Activated T-cell treated with anti-CD3 and anti-CD28 coated beads, Interleukin-2, amount 50 U/mL, for 24 hours (primary cell): ENCODE measurements around the gene C12orf75.
"Not testable (repeated sequence)": the region's sequence is repeated elsewhere in the genome, so short reads cannot be mapped to it uniquely, and the experiment has no call there.

ENCODE experiments used
- DNase-seq: peaks from one replicate; pipeline ENCODE4 v3.0.0-alpha.2; 2020
- H3K27ac Mint-ChIP-seq: 2 replicates; pipeline ENCODE4 v1.8.0; 2020; ENCODE audit warnings: mild to moderate bottlenecking, mixed read lengths
- H3K27me3 Mint-ChIP-seq: 2 replicates; pipeline ENCODE4 v1.8.0; 2020; ENCODE audit warnings: mixed read lengths
- H3K36me3 Mint-ChIP-seq: 2 replicates; pipeline ENCODE4 v1.8.0; 2020; ENCODE audit warnings: low read depth, mixed read lengths
- H3K4me1 Mint-ChIP-seq: 2 replicates; pipeline ENCODE4 v1.8.0; 2020; ENCODE audit warnings: low read depth, mixed read lengths
- H3K4me3 Mint-ChIP-seq: 2 replicates; pipeline ENCODE4 v1.8.0; 2020; ENCODE audit warnings: mild to moderate bottlenecking, moderate library complexity, mixed read lengths
- H3K9me3 Mint-ChIP-seq: 2 replicates; pipeline ENCODE4 v1.8.0; 2020; ENCODE audit warnings: mixed read lengths

C12orf75 gene

GRCh38 chr12:105318651-105319483 lies 11.6 kb upstream of the C12orf75 start:
- peaks cover 4% of the 10 kb centered on the region for H3K9me3 Mint-ChIP-seq
- H3K4me1 Mint-ChIP-seq: peaks cover 15% of the 10 kb centered on the region
- H3K27me3 Mint-ChIP-seq: no peaks in the 10 kb centered on the region
- H3K4me3 Mint-ChIP-seq: no peak overlapping the region
- peaks cover 3% of the 10 kb centered on the region for H3K36me3 Mint-ChIP-seq
- H3K27ac Mint-ChIP-seq: no peak overlapping the region
- DNase-seq: no peak

- Mint-ChIP-seq H3K27ac (no peak overlapping the region), H3K9me3 (no peaks in the 10 kb centered on the region), H3K27me3 (no peaks in the 10 kb centered on the region), H3K4me3 (no peak overlapping the region), H3K36me3 (no peaks in the 10 kb centered on the region), H3K4me1 (peaks cover 14% of the 10 kb centered on the region)
- DNase-seq: no peak
These were observed 10.7 kb upstream of the C12orf75 start for GRCh38 chr12:105319691-105320209.

GRCh38 chr12:105321125-105321524 lies 9.4 kb upstream of the C12orf75 start:
- no peaks in the 10 kb centered on the region for H3K27me3 Mint-ChIP-seq
- H3K9me3 Mint-ChIP-seq: no peaks in the 10 kb centered on the region
- no peaks in the 10 kb centered on the region for H3K36me3 Mint-ChIP-seq
- peaks cover 5% of the 10 kb centered on the region for H3K4me1 Mint-ChIP-seq
- no peak overlapping the region for H3K4me3 Mint-ChIP-seq
- no peak for DNase-seq
- H3K27ac Mint-ChIP-seq: no peak overlapping the region

GRCh38 chr12:105322070-105322469 lies 8.4 kb upstream of the C12orf75 start:
- Mint-ChIP-seq H3K27me3 (no peaks in the 10 kb centered on the region), H3K9me3 (no peaks in the 10 kb centered on the region), H3K4me1 (peaks cover 12% of the 10 kb centered on the region), H3K27ac (no peak overlapping the region), H3K36me3 (no peaks in the 10 kb centered on the region), H3K4me3 (no peak overlapping the region)
- DNase-seq: no peak

GRCh38 chr12:105324704-105325103 lies 5.8 kb upstream of the C12orf75 start:
- no peak overlapping the region for H3K27ac Mint-ChIP-seq
- no peaks in the 10 kb centered on the region for H3K36me3 Mint-ChIP-seq
- no peaks in the 10 kb centered on the region for H3K9me3 Mint-ChIP-seq
- no peak overlapping the region for H3K4me3 Mint-ChIP-seq
- no peak for DNase-seq
- H3K27me3 Mint-ChIP-seq: no peaks in the 10 kb centered on the region
- H3K4me1 Mint-ChIP-seq: peaks cover 27% of the 10 kb centered on the region

- no peaks in the 10 kb centered on the region for H3K27me3 Mint-ChIP-seq
- H3K36me3 Mint-ChIP-seq: no peaks in the 10 kb centered on the region
- no peak overlapping the region for H3K27ac Mint-ChIP-seq
- no peak for DNase-seq
- H3K9me3 Mint-ChIP-seq: no peaks in the 10 kb centered on the region
- no peak overlapping the region for H3K4me3 Mint-ChIP-seq
- H3K4me1 Mint-ChIP-seq: peaks cover 31% of the 10 kb centered on the region
These were observed 5.4 kb upstream of the C12orf75 start for GRCh38 chr12:105325117-105325516.

- Mint-ChIP-seq H3K4me3 (peak overlapping the region; percentile 81), H3K9me3 (no peaks in the 10 kb centered on the region), H3K27ac (peak overlapping the region; percentile 73), H3K36me3 (no peaks in the 10 kb centered on the region), H3K27me3 (no peaks in the 10 kb centered on the region), H3K4me1 (peaks cover 57% of the 10 kb centered on the region)
- no peak for DNase-seq
These were observed 587 bp upstream of the C12orf75 start for GRCh38 chr12:105329926-105330282.

GRCh38 chr12:105330931-105331804 lies 677 bp downstream of the C12orf75 start:
- H3K4me1 Mint-ChIP-seq: peaks cover 63% of the 10 kb centered on the region

GRCh38 chr12:105331805-105332251 lies 1.3 kb downstream of the C12orf75 start:
- peaks cover 62% of the 10 kb centered on the region for H3K4me1 Mint-ChIP-seq
- H3K27ac Mint-ChIP-seq: peak overlapping the region; percentile 33
- peak overlapping the region; percentile 81 for H3K4me3 Mint-ChIP-seq
- H3K27me3 Mint-ChIP-seq: no peaks in the 10 kb centered on the region
- DNase-seq: no peak
- H3K36me3 Mint-ChIP-seq: no peaks in the 10 kb centered on the region
- no peaks in the 10 kb centered on the region for H3K9me3 Mint-ChIP-seq

More at GRCh38 chr12:105330931-105331804, 677 bp downstream of the C12orf75 start:
- Mint-ChIP-seq H3K9me3 (no peaks in the 10 kb centered on the region), H3K36me3 (no peaks in the 10 kb centered on the region), H3K27me3 (no peaks in the 10 kb centered on the region), H3K27ac (peak overlapping the region; percentile 82), H3K4me3 (peak overlapping the region; percentile 81)
- DNase-seq: no peak

GRCh38 chr12:105332286-105332685 lies 1.8 kb downstream of the C12orf75 start:
- H3K36me3 Mint-ChIP-seq, H3K27me3 Mint-ChIP-seq, H3K9me3 Mint-ChIP-seq, DNase-seq: not testable (repeated sequence)
- H3K4me3 Mint-ChIP-seq: peak overlapping the region; percentile 81
- H3K27ac Mint-ChIP-seq: peak overlapping the region; percentile 33
- peaks cover 60% of the 10 kb centered on the region for H3K4me1 Mint-ChIP-seq

- no peaks in the 10 kb centered on the region for H3K9me3 Mint-ChIP-seq
- peaks cover 4% of the 10 kb centered on the region for H3K36me3 Mint-ChIP-seq
- no peaks in the 10 kb centered on the region for H3K27me3 Mint-ChIP-seq
- DNase-seq: no peak
- no peak overlapping the region for H3K4me3 Mint-ChIP-seq
- no peak overlapping the region for H3K27ac Mint-ChIP-seq
- H3K4me1 Mint-ChIP-seq: peaks cover 62% of the 10 kb centered on the region
These were observed 2.4 kb downstream of the C12orf75 start for GRCh38 chr12:105332925-105333324.

- Mint-ChIP-seq H3K9me3 (no peaks in the 10 kb centered on the region), H3K27me3 (no peaks in the 10 kb centered on the region), H3K27ac (no peak overlapping the region), H3K4me3 (no peak overlapping the region), H3K36me3 (peaks cover 4% of the 10 kb centered on the region), H3K4me1 (peaks cover 51% of the 10 kb centered on the region)
- no peak for DNase-seq
These were observed 3.5 kb downstream of the C12orf75 start for GRCh38 chr12:105334001-105334400.

- Mint-ChIP-seq H3K4me1 (peaks cover 51% of the 10 kb centered on the region), H3K36me3 (peaks cover 4% of the 10 kb centered on the region), H3K9me3 (no peaks in the 10 kb centered on the region), H3K4me3 (no peak overlapping the region), H3K27me3 (no peaks in the 10 kb centered on the region), H3K27ac (no peak overlapping the region)
- no peak for DNase-seq
These were observed 4.1 kb downstream of the C12orf75 start for GRCh38 chr12:105334582-105334981.

GRCh38 chr12:105335856-105336255 lies 5.4 kb downstream of the C12orf75 start:
- Mint-ChIP-seq H3K4me1 (peaks cover 46% of the 10 kb centered on the region), H3K27ac (no peak overlapping the region), H3K9me3 (peaks cover 6% of the 10 kb centered on the region), H3K27me3 (no peaks in the 10 kb centered on the region), H3K4me3 (no peak overlapping the region), H3K36me3 (peaks cover 10% of the 10 kb centered on the region)
- DNase-seq: no peak
